Middle frontal gyrus (tissue), 1 donor: Measurements from ENCODE around the gene PSRC1.
"Not testable (repeated sequence)": the region's sequence is repeated elsewhere in the genome, so short reads cannot be mapped to it uniquely, and the experiment has no call there.

Experiments
- DNase-seq: peaks from one replicate; pipeline ENCODE4 v3.0.0-alpha.2; 2015; ENCODE audit warnings: low spot score; ENCODE audit errors: extremely low spot score

The PSRC1 gene

DNA sequence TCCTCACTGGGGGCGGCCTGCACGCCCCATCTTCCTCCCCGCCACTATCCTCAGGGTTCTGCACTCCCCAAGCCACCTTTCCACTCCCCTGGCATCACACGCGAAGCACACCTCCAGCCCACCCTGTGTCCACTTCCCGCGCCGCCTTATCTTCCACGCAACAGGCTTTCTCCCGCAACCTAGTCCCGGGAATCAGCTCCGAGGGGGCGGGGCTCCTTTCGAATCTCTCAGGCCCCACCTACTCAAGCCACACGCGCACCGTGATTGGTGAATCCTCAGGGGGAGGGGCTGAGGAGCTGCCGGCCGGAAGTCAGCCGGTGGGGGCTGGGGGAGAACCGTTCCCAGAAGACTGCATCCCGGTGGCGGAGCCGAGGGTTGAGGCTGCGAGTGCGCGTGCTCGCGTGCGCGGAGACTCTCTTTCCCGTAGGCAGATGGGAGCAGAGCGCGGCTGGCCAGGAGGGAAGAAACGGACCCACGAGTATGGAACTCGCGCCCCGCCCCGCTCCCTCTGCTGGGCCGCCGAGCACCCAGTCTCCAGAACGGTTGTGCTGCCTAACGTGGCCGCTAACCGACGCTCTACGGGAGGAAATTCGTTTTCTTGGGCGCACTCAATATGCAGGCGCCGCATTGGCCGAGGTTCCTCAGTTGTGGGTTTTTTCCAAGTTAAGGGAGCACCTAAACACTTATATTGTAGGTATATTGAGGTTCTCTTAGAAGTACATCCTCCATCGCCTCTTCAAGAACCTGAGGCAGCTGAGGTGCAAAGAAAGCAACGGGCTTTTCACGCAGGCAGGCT lies at the start of gene PSRC1:
Gene PSRC1 (minus strand): TSS at position 194 of the 796 bp plus-strand sequence.
- DNase-seq = peak; percentile 96

GRCh38 chr1:109331113-109331512 lies 48.2 kb upstream of the PSRC1 start:
- no peak for DNase-seq

DNA sequence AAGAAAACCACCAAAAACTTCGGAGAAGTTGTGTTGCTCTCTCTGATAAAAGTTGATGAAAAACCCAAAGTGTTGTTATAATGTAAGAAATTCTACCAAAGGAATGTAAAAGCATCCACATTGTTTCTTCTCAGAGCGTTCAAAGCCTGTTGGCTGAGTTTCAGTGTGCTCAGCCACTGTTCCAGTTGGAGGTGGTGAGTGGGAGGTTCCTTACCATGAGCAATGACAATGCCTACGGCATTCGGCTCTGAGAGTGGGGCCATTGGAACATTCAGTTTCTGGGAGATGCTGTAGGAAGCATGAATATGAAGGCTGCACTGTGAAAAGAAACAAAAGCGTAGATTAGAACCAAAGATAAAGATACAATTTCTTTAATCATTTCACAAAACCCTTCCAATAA lies 44.3 kb upstream of the PSRC1 start:
- DNase-seq = peak; percentile 69

GRCh38 chr1:109322974-109323373 lies 40.0 kb upstream of the PSRC1 start:
- DNase-seq = peak; percentile 58

DNA sequence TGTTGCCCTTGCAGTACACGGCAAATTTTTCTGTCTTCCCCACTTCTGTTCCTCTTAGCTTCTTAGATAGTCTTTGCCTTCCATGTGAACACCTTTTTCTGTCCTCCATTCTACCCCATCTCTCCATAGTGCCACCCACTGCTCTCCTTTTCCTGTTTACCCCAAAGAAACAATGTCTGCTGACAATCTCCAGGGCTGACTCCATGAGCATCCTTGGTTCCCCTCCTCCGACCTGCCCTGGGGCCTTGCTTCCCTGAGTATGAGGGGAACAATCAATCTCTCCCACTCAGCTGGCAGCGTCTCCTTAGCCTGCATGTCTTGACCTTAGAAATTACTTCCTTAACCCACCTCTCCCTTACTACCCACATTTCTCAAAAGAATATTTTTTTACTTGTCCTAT lies 36.2 kb upstream of the PSRC1 start:
- DNase-seq = no peak

GRCh38 chr1:109316506-109316905 lies 33.6 kb upstream of the PSRC1 start:
- no peak for DNase-seq

GRCh38 chr1:109315288-109315687 lies 32.3 kb upstream of the PSRC1 start:
- DNase-seq = no peak

- DNase-seq = no peak
These were observed 31.9 kb upstream of the PSRC1 start for GRCh38 chr1:109314795-109315194.

DNA sequence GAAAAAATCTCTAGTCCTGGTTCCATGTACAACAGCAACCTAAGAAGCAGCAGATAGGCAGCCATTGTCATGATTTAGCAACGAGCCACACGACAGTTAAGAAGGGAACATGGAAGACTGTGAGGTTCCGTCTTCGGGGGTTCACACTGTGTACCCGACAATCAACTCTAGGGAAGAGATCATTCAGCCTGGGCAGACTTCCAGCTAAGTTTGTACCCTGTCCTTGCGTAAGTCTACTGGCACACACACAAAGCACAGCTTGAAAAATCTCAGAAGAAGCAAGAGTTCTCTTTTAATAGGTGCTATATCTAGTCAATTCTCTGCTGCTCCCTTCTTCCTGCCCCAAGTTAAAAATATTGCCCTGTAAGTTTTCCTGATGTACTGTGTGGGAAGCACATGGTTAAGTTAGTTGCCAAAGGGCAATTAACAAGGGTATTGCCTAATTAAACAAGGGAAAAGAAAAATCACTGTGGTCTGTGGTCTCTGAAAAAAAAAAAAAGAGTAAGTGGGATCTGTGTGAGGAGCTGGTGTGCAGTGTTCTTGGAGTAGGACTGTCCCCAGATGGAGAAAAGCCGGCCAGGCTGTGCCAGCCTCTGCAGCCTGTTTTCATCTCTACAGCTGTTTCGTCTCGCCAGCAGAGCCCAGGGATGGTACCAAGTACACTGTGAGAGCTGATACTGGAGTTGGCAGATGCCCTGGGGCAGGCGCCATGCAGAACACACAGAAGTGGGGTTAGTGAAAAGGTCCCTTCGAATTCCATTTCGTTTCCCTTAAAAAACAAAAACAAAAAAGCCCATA lies 30.2 kb upstream of the PSRC1 start:
- DNase-seq = peak; percentile 88

GRCh38 chr1:109312246-109312645 lies 29.3 kb upstream of the PSRC1 start:
- peak; percentile 54 for DNase-seq

GRCh38 chr1:109309347-109309746 lies 26.4 kb upstream of the PSRC1 start:
- DNase-seq = no peak

GRCh38 chr1:109307274-109308021 lies 24.5 kb upstream of the PSRC1 start:
- DNase-seq = no peak

DNA sequence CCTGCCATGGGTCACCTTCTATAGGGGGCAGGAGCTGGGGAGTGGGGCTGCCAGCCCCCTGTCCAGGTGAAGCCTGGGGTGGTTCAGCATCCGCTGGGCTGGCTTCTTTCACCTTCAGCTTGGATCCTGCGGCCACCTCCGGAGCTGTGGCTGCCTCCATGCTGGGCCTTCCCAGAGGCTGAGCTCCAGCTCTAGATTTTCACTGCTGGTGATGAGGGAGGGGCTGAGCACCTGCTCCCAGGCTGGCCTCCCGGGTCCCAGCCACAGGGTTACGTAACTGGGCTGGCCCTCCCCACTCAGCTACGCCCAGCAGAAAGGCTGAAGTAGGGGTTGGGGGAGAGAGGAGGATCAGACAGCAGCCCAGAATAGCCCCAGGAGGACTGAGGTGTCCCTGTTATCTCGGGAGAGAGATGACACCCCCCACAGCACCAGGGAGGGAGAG lies 23.9 kb upstream of the PSRC1 start, which contains the start of gene MYBPHL:
Gene MYBPHL (minus strand): TSS at position 180 of the 442 bp plus-strand sequence. CDS start 20 bp downstream, at position 160.
- DNase-seq = no peak

DNA sequence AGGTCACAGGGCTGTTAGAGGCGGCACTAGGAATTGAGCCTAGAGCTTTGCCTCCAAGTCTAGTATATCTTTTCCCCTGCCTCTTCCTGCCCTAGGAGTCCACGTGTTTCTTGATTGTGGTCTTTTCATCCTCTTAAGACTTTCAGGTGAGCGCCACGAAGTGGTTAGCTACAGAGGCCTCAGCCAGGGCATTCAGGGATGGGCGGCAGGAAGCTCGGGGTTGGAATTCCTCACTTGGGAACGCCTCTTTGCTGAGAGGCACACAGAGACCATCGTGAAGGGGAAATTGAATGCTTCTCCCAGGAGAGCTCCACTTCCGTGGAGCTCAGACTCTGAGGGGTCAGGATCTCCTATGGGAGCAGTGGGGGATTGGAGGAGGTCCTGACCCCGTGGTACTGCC lies 23.0 kb upstream of the PSRC1 start:
- DNase-seq = not testable (repeated sequence)

- DNase-seq = peak; percentile 75
These were observed 21.4 kb upstream of the PSRC1 start for GRCh38 chr1:109304226-109304920.

GRCh38 chr1:109301874-109302273 lies 18.9 kb upstream of the PSRC1 start:
- no peak for DNase-seq

- DNase-seq = no peak
These were observed 17.8 kb upstream of the PSRC1 start for GRCh38 chr1:109300650-109301151.

DNA sequence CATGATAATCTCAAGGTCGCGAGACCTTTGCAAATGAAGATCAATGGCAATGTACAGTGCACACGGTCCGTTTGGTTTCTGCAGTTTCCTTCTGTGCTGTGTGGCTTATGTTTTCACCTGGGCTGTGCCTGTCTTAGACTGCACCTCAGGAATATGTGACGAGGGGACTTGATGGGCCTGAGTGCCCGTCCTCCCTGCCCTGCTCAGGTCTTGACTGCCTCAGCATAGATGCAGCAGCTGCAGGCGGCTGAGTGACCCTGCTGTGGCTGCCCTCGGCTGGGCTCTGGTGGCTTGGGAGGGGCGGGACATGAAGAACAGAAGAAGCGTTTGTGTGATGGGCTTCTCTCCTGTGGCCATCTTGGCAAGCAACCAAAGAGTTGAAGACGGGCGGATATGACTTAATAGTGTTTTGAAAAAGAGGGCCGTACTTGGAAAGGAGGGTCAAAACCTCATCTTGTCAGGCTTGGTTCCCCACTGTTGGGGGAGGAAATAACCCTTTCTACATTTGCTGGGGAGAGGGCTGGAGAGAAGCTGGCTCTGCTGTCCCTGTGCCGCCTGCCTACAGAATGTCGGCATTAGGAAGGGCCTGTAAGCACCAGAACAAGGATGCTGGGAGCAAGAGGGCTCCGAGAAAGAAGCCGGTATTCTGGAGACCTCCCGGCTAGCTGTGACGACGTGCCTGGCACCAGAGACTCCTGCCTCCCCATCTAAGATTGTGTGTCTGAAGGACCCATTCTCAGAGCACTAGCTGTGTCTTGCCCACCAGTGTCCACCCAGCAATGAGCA lies 16.8 kb upstream of the PSRC1 start:
- DNase-seq = peak; percentile 81

- no peak for DNase-seq
These were observed 16.0 kb upstream of the PSRC1 start for GRCh38 chr1:109298666-109299557.
